HepG2 (cell line): ENCODE data around the gene KLF13. TPM values are rescaled to one million over a fixed set of nuclear protein-coding genes. Genes with fewer than 3 reads are reported as not detected.

ENCODE experiments used
- FOXP1 ChIP-seq, 2 experiments: fragments of 450-650 bp in 1 of 2; IDR thresholded peaks; 2 replicates each; pipeline ENCODE4 v1.6.1; 2017 to 2018; ENCODE audit warnings: antibody characterized with exemption in 1 of 2
- ISX ChIP-seq: sonication (generic); formaldehyde crosslinking; conservative IDR thresholded peaks from 2 replicates; pipeline ENCODE4 v1.5.0; 2020; ENCODE audit warnings: missing genetic modification reagents
- MAFF ChIP-seq: IDR thresholded peaks from 2 replicates; pipeline ENCODE4 v1.6.1; 2011; ENCODE audit warnings: low read depth, low read length, improper control_type of control experiment
- SAFB2 ChIP-seq: sonication (generic); formaldehyde crosslinking; IDR thresholded peaks from 2 replicates; pipeline ENCODE4 v1.5.1; 2020; ENCODE audit warnings: missing genetic modification reagents, low read depth, mild to moderate bottlenecking, borderline replicate concordance
- SRF ChIP-seq: IDR thresholded peaks from 2 replicates; pipeline ENCODE4 v1.6.1; 2011; ENCODE audit warnings: mild to moderate bottlenecking, low read depth, low read length, moderate library complexity
- ZNF230 ChIP-seq: sonication (generic); formaldehyde crosslinking; IDR thresholded peaks from 2 replicates; pipeline ENCODE4 v1.4.0; 2020; ENCODE audit warnings: mild to moderate bottlenecking, missing genetic modification reagents
- ZNF761 ChIP-seq: sonication (generic); formaldehyde crosslinking; conservative IDR thresholded peaks from 2 replicates; pipeline ENCODE4 v1.4.0; 2020; ENCODE audit warnings: mild to moderate bottlenecking, missing genetic modification reagents
- ZSCAN25 ChIP-seq: sonication (generic); formaldehyde crosslinking; IDR thresholded peaks from 2 replicates; pipeline ENCODE4 v1.8.0; 2022; ENCODE audit warnings: mild to moderate bottlenecking, missing genetic modification reagents
- ZSCAN30 ChIP-seq: sonication (generic); formaldehyde crosslinking; IDR thresholded peaks from 2 replicates; pipeline ENCODE4 v1.5.0; 2020; ENCODE audit warnings: mild to moderate bottlenecking, missing genetic modification reagents
- polyA plus RNA-seq, 8 experiments: library from polyadenylated mRNA; depleted of rRNA in 3 of 8; stranded (reverse) in 7 of 8; unstranded in 1 of 8; fragments of >200 nt; fragmentation: Illumina TruSeq in 4 of 8; extraction: Trizol in 4 of 8; gene quantifications; 2 replicates each; pipeline versions ENCODE4 v1.2.1 to v1.2.3, GENCODE V29; 2011 to 2016; ENCODE audit warnings: low read depth in 4 of 8, missing spikeins in 1 of 8, mixed read lengths in 1 of 8; ENCODE audit not compliant: insufficient read depth in 1 of 8
- total RNA-seq, 5 experiments: library from RNA; depleted of rRNA; stranded (reverse); fragments of >200 nt; fragmentation: Illumina TruSeq; extraction: Trizol; gene quantifications; 2 replicates each; pipeline ENCODE4 v1.2.3, GENCODE V29; 2016; ENCODE audit warnings: low read depth in 1 of 5
- TF ChIP-seq, protein P1 (sequence below): sonication (generic); formaldehyde crosslinking; IDR thresholded peaks from 2 replicates; pipeline ENCODE4 v1.4.0; 2020; ENCODE audit warnings: missing genetic modification reagents
- TF ChIP-seq, protein P2 (sequence below): sonication (generic); formaldehyde crosslinking; IDR thresholded peaks from 2 replicates; pipeline ENCODE4 v1.8.0; 2022; ENCODE audit warnings: missing genetic modification reagents, mild to moderate bottlenecking, inconsistent platforms, borderline replicate concordance
- TF ChIP-seq, protein P3 (sequence below): sonication (generic); formaldehyde crosslinking; IDR thresholded peaks from 2 replicates; pipeline ENCODE4 v1.5.0; 2020; ENCODE audit warnings: mild to moderate bottlenecking, missing genetic modification reagents
- TF ChIP-seq, protein P4 (sequence below): IDR thresholded peaks from 2 replicates; pipeline ENCODE4 v1.6.1; 2016; ENCODE audit warnings: mild to moderate bottlenecking
- TF ChIP-seq, protein P5 (sequence below): sonication (generic); formaldehyde crosslinking; IDR thresholded peaks from 2 replicates; pipeline ENCODE4 v1.4.0; 2020; ENCODE audit warnings: mild to moderate bottlenecking, missing genetic modification reagents

Gene KLF13
- total and polyA plus RNA-seq, 2 of the 13 experiments (the other 11 are each of a cell fraction or from before 2014, with no cell fraction given) = 16.8 to 25.1 TPM

DNA sequence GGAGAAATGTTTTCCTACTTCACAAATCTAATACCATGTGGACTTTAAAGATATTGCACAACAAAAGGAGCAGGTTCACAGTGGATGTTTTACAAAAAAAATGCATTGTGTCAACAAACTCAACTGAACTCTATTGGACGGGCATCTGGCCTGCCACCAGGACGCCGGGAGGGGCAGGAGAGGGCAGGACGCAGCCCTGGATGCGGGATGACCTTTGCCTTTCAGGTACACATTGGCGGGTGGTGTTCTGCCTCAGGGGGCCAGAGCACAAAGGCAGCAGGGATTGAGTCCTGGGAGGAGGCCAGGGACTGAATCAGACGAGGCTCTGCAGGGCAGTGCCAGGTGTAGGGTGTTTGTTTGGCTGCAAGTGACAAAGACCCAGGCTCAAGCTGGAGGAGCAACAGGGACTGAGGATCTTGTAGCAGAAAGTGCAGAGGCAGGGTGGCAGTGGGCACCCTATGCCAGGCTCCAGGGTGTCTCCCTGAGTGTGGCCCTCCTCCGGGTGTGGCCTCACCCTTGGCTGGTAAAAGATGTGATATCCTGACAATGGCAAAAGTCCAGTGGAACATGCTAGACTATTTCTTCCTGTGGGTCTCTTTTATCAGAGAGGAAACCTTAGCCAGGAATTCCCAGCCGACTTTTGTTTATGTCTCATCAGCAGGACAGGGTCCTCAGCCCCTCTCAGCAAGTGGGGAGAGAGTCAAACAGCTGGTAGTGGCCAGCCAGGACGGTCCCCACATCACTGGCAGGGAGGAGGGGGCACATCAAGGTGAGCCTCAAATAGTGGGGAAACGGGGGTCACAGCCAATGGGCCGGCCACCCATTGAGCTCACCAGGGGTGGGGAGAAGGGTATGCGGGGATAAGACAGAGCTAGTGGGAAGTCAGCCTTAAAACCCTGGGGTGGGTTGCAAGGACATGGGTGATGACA lies 29.7 kb upstream of the KLF13 start (continued):
- TF ChIP-seq, protein P1, sequence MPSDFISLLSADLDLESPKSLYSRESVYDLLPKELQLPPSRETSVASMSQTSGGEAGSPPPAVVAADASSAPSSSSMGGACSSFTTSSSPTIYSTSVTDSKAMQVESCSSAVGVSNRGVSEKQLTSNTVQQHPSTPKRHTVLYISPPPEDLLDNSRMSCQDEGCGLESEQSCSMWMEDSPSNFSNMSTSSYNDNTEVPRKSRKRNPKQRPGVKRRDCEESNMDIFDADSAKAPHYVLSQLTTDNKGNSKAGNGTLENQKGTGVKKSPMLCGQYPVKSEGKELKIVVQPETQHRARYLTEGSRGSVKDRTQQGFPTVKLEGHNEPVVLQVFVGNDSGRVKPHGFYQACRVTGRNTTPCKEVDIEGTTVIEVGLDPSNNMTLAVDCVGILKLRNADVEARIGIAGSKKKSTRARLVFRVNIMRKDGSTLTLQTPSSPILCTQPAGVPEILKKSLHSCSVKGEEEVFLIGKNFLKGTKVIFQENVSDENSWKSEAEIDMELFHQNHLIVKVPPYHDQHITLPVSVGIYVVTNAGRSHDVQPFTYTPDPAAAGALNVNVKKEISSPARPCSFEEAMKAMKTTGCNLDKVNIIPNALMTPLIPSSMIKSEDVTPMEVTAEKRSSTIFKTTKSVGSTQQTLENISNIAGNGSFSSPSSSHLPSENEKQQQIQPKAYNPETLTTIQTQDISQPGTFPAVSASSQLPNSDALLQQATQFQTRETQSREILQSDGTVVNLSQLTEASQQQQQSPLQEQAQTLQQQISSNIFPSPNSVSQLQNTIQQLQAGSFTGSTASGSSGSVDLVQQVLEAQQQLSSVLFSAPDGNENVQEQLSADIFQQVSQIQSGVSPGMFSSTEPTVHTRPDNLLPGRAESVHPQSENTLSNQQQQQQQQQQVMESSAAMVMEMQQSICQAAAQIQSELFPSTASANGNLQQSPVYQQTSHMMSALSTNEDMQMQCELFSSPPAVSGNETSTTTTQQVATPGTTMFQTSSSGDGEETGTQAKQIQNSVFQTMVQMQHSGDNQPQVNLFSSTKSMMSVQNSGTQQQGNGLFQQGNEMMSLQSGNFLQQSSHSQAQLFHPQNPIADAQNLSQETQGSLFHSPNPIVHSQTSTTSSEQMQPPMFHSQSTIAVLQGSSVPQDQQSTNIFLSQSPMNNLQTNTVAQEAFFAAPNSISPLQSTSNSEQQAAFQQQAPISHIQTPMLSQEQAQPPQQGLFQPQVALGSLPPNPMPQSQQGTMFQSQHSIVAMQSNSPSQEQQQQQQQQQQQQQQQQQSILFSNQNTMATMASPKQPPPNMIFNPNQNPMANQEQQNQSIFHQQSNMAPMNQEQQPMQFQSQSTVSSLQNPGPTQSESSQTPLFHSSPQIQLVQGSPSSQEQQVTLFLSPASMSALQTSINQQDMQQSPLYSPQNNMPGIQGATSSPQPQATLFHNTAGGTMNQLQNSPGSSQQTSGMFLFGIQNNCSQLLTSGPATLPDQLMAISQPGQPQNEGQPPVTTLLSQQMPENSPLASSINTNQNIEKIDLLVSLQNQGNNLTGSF (CRISPR knock-in tag) = no peak; the same call in 1 of the 2 replicates
- TF ChIP-seq ZNF761 (no peak), SRF (no peak), ZNF230 (CRISPR knock-in tag) (no peak), SAFB2 (CRISPR knock-in tag) (no peak), ZSCAN25 (peak; percentile 92), ISX (CRISPR knock-in tag) (0 out of 2 replicates have a peak, but pooled peaks have one; percentile 16), MAFF (no peak), FOXP1 (IDR thresholded peaks at IDR 0.05) (peak; percentile 50; the same call in 1 of the 2 replicates), FOXP1 (CRISPR knock-in tag; IDR thresholded peaks at IDR 0.05) (peak; percentile 95), ZSCAN30 (CRISPR knock-in tag) (no peak)
- TF ChIP-seq, protein P2, sequence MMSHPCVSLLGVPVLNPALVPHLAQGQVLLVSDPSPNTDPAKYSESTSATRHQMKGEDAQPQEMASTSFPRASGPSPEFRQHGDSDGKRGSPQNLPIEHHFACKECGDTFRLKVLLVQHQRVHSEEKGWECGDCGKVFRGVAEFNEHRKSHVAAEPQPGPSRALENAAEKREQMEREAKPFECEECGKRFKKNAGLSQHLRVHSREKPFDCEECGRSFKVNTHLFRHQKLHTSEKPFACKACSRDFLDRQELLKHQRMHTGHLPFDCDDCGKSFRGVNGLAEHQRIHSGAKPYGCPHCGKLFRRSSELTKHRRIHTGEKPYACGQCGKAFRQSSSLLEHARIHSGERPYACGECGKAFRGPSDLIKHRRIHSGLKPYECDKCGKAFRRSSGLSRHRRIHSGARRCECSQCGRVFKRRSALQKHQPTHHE (CRISPR knock-in tag) = peak; percentile 53; the same call in 1 of the 2 replicates
- TF ChIP-seq, protein P3, sequence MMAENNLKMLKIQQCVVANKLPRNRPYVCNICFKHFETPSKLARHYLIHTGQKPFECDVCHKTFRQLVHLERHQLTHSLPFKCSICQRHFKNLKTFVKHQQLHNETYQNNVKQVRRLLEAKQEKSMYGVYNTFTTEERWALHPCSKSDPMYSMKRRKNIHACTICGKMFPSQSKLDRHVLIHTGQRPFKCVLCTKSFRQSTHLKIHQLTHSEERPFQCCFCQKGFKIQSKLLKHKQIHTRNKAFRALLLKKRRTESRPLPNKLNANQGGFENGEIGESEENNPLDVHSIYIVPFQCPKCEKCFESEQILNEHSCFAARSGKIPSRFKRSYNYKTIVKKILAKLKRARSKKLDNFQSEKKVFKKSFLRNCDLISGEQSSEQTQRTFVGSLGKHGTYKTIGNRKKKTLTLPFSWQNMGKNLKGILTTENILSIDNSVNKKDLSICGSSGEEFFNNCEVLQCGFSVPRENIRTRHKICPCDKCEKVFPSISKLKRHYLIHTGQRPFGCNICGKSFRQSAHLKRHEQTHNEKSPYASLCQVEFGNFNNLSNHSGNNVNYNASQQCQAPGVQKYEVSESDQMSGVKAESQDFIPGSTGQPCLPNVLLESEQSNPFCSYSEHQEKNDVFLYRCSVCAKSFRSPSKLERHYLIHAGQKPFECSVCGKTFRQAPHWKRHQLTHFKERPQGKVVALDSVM (CRISPR knock-in tag) = peak; percentile 87
- TF ChIP-seq, protein P4, sequence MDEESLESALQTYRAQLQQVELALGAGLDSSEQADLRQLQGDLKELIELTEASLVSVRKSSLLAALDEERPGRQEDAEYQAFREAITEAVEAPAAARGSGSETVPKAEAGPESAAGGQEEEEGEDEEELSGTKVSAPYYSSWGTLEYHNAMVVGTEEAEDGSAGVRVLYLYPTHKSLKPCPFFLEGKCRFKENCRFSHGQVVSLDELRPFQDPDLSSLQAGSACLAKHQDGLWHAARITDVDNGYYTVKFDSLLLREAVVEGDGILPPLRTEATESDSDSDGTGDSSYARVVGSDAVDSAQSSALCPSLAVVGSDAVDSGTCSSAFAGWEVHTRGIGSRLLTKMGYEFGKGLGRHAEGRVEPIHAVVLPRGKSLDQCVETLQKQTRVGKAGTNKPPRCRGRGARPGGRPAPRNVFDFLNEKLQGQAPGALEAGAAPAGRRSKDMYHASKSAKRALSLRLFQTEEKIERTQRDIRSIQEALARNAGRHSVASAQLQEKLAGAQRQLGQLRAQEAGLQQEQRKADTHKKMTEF (CRISPR knock-in tag) = peak; percentile 97
- TF ChIP-seq, protein P5, sequence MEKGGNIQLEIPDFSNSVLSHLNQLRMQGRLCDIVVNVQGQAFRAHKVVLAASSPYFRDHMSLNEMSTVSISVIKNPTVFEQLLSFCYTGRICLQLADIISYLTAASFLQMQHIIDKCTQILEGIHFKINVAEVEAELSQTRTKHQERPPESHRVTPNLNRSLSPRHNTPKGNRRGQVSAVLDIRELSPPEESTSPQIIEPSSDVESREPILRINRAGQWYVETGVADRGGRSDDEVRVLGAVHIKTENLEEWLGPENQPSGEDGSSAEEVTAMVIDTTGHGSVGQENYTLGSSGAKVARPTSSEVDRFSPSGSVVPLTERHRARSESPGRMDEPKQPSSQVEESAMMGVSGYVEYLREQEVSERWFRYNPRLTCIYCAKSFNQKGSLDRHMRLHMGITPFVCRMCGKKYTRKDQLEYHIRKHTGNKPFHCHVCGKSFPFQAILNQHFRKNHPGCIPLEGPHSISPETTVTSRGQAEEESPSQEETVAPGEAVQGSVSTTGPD (CRISPR knock-in tag) = no peak
